GM19043 (cell line): Measurements from ENCODE around the gene EIF5AL1.
"Not testable (repeated sequence)": the region's sequence is repeated elsewhere in the genome, so short reads cannot be mapped to it uniquely, and the experiment has no call there.

Experiments
- ATAC-seq: cut with Tn5 transposase; IDR thresholded peaks from one replicate; pipeline ENCODE4 v1.9.1; 2021; ENCODE audit warnings: low read depth; ENCODE audit not compliant: unreplicated experiment

The EIF5AL1 gene

GRCh38 chr10:79511891-79512583, at the start of gene EIF5AL1:
Gene EIF5AL1 (plus strand): TSS chr10:79512533. CDS start chr10:79512650, 117 bp downstream.
- not testable (repeated sequence) for ATAC-seq

GRCh38 chr10:79463578-79464496, 48.5 kb upstream of the EIF5AL1 start:
- ATAC-seq, result no peak

GRCh38 chr10:79465341-79465740, 47.0 kb upstream of the EIF5AL1 start:
- no peak for ATAC-seq

GRCh38 chr10:79468015-79468560, 44.2 kb upstream of the EIF5AL1 start:
- no peak for ATAC-seq

GRCh38 chr10:79468841-79469585, 43.3 kb upstream of the EIF5AL1 start:
- no peak for ATAC-seq

- no peak for ATAC-seq
Measured at GRCh38 chr10:79470096-79470495, 42.2 kb upstream of the EIF5AL1 start.

GRCh38 chr10:79471776-79472175, 40.6 kb upstream of the EIF5AL1 start:
- ATAC-seq, result no peak

GRCh38 chr10:79472449-79472848, 39.9 kb upstream of the EIF5AL1 start:
- ATAC-seq, result no peak

- no peak for ATAC-seq
Measured at GRCh38 chr10:79472951-79473350, 39.4 kb upstream of the EIF5AL1 start.

- ATAC-seq, result no peak
Measured at GRCh38 chr10:79473496-79474095, 38.7 kb upstream of the EIF5AL1 start.

- ATAC-seq, result no peak
Measured at GRCh38 chr10:79475119-79475653, 37.1 kb upstream of the EIF5AL1 start.

- ATAC-seq, result no peak
Measured at GRCh38 chr10:79475877-79476276, 36.5 kb upstream of the EIF5AL1 start.

GRCh38 chr10:79476645-79477044, 35.7 kb upstream of the EIF5AL1 start:
- ATAC-seq, result no peak

GRCh38 chr10:79477456-79477855, 34.9 kb upstream of the EIF5AL1 start:
- no peak for ATAC-seq

- no peak for ATAC-seq
Measured at GRCh38 chr10:79479283-79479909, 32.9 kb upstream of the EIF5AL1 start.

GRCh38 chr10:79482304-79482703, 30.0 kb upstream of the EIF5AL1 start:
- ATAC-seq, result no peak

- ATAC-seq, result no peak
Measured at GRCh38 chr10:79482741-79483140, 29.6 kb upstream of the EIF5AL1 start.

GRCh38 chr10:79483299-79483698, 29.0 kb upstream of the EIF5AL1 start:
- no peak for ATAC-seq

GRCh38 chr10:79483948-79484347, 28.4 kb upstream of the EIF5AL1 start:
- ATAC-seq, result no peak

- ATAC-seq, result no peak
Measured at GRCh38 chr10:79484476-79484875, 27.9 kb upstream of the EIF5AL1 start.
